Adrenal gland (tissue), 12 donors: ENCODE data around the gene ATP6V0C. TPM values are rescaled to one million over a fixed set of nuclear protein-coding genes. Genes with fewer than 3 reads are reported as not detected.
"Not testable (repeated sequence)": the region's sequence is repeated elsewhere in the genome, so short reads cannot be mapped to it uniquely, and the experiment has no call there.

Experiments
- DNase-seq, 7 donors: peaks; one replicate each; pipeline ENCODE4 v3.0.0-alpha.2; 2019 to 2020
- H3K27ac ChIP-seq, 5 donors: fragments of 200-600 bp; sonication (generic) in 4 of 5; 1 replicate in 3 of 5; 2 replicates in 2 of 5; pipeline versions ENCODE4 v1.5.1 to v1.8.0; 2016 to 2020; ENCODE audit warnings: mild to moderate bottlenecking in 1 of 5
- H3K27me3 ChIP-seq: fragments of 200-600 bp; 2 replicates; pipeline ENCODE4 v1.8.0; 2021
- H3K36me3 ChIP-seq, 2 donors: fragments of 200-600 bp; replicated peaks in 1 of 2; 1 replicate in 1 of 2; 2 replicates in 1 of 2; pipeline versions ENCODE4 v1.5.1 to v1.8.0; 2018 to 2022
- H3K4me1 ChIP-seq, 2 donors: fragments of 200-600 bp; replicated peaks in 1 of 2; 1 replicate in 1 of 2; 2 replicates in 1 of 2; pipeline versions ENCODE4 v1.5.1 to v1.8.0; 2018 to 2021
- H3K4me3 ChIP-seq, 4 donors: fragments of 200-600 bp; sonication (generic) in 3 of 4; one replicate each; pipeline ENCODE4 v1.5.1; 2016 to 2018
- H3K9me3 ChIP-seq, 3 donors: fragments of 200-600 bp; sonication (generic) in 1 of 3; replicated peaks in 1 of 3; 1 replicate in 2 of 3; 2 replicates in 1 of 3; pipeline versions ENCODE4 v1.5.1 to v1.8.0; 2016 to 2021
- CTCF ChIP-seq, 6 experiments: fragments of 450-650 bp in 4 of 6; fragments of 200-600 bp in 2 of 6; sonication (generic) in 1 of 6; IDR thresholded peaks; 1 replicate in 5 of 6; 2 replicates in 1 of 6; pipeline versions ENCODE4 v1.5.1 to v1.8.0; 2016 to 2021; ENCODE audit warnings: antibody characterized with exemption in 6 of 6, mild to moderate bottlenecking in 2 of 6, moderate library complexity in 1 of 6
- POLR2A ChIP-seq, 2 donors: fragments of 450-650 bp; IDR thresholded peaks; one replicate each; pipeline ENCODE4 v1.6.1; 2017; ENCODE audit warnings: antibody characterized with exemption in 2 of 2, mild to moderate bottlenecking in 2 of 2, moderate library complexity in 1 of 2
- WGBS, 4 donors: extraction: QIAGEN DNeasy Blood & Tissue Kit in 2 of 4; methylation state at CpG; one replicate each; pipeline versions ENCODE4 v1.1.5 to v1.1.7; 2013 to 2017; 5-methylcytosine and 5-hydroxymethylcytosine counted together
- intact Hi-C, 2 donors: fragments of 100-400 bp; cut with DNase I; formaldehyde crosslinking; loops; one replicate each; pipeline versions ENCODE4 v1.14.1 to v1.15.0; 2022 to 2023
- polyA plus RNA-seq, 3 donors: library from polyadenylated mRNA; stranded (reverse); fragments of 200-250 nt in 2 of 3; fragments of 350-450 nt in 1 of 3; fragmentation: Illumina TruSeq in 1 of 3; extraction: RNeasy Lipid Tissue Mini Kit (QIAGEN cat#74804) in 1 of 3; gene quantifications; one replicate each; pipeline ENCODE4 v1.2.3, GENCODE V29; 2013 to 2014
- total RNA-seq, 9 donors: library from RNA; depleted of rRNA in 4 of 9; stranded (reverse); fragments of >200 nt in 4 of 9; fragments of 120-200 nt in 1 of 9; fragmentation: NEBNext Ultra II Directional in 1 of 9; extraction: Animal tissue kit (Norgen Biotek cat#: 25700) in 1 of 9; gene quantifications; one replicate each; pipeline versions ENCODE4 v1.1.0 to v1.2.4, GENCODE V29; 2013 to 2023
- donor health status: healthy with polysubstance abuse.
- donor health status: Bipolar disorder and iron deficiency.
- donor health status: DM: yes; HTN: yes; CAD: no.
- donor health status: DM: no; HTN: no; CAD: no.
- donor health status: DM: no; HTN: no; CAD: no.
- donor health status: DM: yes; HTN: yes; CAD: no.

The ATP6V0C gene
- total and polyA plus RNA-seq, 12 donors = 26.5 to 318 (median 133) TPM

DNA sequence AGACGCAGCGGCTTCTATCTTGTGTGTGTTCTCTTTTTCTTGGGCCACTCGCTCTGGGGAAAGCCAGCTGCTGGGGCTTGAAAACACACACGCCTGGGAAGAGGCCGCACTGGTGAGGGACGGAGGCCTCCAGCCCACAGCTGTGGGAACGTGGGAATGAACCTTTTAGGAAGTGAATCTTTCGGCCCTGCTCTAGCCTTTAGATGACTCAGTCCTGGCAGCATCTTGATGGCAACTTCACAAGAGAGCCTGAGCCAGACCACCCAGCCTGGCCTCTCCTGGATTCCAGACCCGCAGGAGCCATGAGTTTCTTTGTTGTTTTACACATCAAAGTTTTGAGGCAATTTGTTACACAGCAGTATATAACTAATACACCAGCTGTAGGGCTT is 21.9 kb downstream of the ATP6V0C start:
- H3K4me1 ChIP-seq = peaks cover 13 to 50% of the 10 kb centered on the region in 2 donors
- intact Hi-C loops = no loop called here
- H3K27ac ChIP-seq = peak overlapping the region in 3 of 5 donors; percentile 44 to 93 (median 90)
- no peak overlapping the region for H3K4me3 ChIP-seq
- peak in 5 of 7 donors; percentile 38 to 65 (median 52) for DNase-seq
- no peaks in the 10 kb centered on the region for H3K36me3 ChIP-seq
- no peak for TF ChIP-seq CTCF (IDR thresholded peaks at IDR 0.05)
- TF ChIP-seq POLR2A (IDR thresholded peaks at IDR 0.05) = no peak
- H3K9me3 ChIP-seq = no peaks in the 10 kb centered on the region
- H3K27me3 ChIP-seq = no peaks in the 10 kb centered on the region
- 55 to 74% (median 65%) methylated on average over 3 to 9 of the region's 9 CpGs for WGBS, 4 donors

GRCh38 chr16:2537451-2538379 is 24.0 kb downstream of the ATP6V0C start, which contains the start of gene PDPK1:
Gene PDPK1 (plus strand): TSS chr16:2538021. CDS start chr16:2538113, 92 bp downstream.
- intact Hi-C loops = no loop called here
- peak within 1 kb of the TSS; percentile 74 to 93 (median 90) for H3K27ac ChIP-seq
- TF ChIP-seq CTCF (IDR thresholded peaks at IDR 0.05) = peak in 1 of 6 experiments; percentile 13
- peak; percentile 13 to 43 for TF ChIP-seq POLR2A (IDR thresholded peaks at IDR 0.05)
- no peaks in the 10 kb centered on the region for H3K36me3 ChIP-seq
- peak; percentile 92 to 96 (median 94) for DNase-seq
- peak within 1 kb of the TSS in 2 of 4 donors; percentile 54 to 97 for H3K4me3 ChIP-seq
- H3K9me3 ChIP-seq = no peaks in the 10 kb centered on the region
- 0 to 3% (median 1%) methylated on average over 16 to 125 of the region's 126 CpGs for WGBS, 4 donors
- no peaks in the 10 kb centered on the region for H3K27me3 ChIP-seq
- peaks cover 5 to 47% of the 10 kb centered on the region in 2 donors for H3K4me1 ChIP-seq

DNA sequence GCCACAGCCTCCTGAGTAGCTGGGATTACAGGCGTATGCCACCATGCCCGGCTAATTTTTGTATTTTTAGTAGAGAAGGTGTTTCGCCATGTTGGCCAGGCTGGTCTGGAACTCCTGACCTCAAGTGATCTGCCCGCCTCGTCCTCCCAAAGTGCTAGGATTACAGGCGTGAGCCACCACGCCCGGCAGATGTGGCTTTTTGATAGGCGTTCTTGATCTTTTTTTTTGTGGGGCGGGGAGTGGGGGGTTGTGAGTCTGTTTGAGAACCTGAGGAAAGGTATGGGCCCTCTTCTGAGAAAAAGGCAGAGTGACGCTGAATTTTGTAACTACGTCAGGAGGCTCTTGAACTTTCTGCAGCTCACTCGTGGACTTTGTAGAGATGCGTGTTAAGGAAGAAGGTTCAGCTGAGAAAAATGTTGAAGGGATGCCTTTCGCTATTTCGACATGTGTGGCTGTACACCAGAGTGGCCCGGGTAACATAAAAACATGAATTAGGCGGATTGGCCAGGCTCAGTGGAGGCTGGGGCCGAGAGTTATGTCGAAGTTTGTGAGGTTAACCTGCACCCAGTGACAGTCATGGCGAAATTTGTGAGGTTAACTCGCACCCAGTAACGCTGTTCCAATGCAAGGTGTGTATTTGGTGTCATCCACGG is 25.6 kb downstream of the ATP6V0C start:
- H3K36me3 ChIP-seq, DNase-seq, H3K27me3 ChIP-seq, intact Hi-C loops, H3K9me3 ChIP-seq: not testable (repeated sequence)
- H3K27ac ChIP-seq = peak overlapping the region in 1 of 5 donors; percentile 29
- H3K4me3 ChIP-seq = peak overlapping the region in 1 of 4 donors; percentile 97
- peaks cover 5 to 42% of the 10 kb centered on the region in 2 donors for H3K4me1 ChIP-seq
- 76 to 85% (median 82%) methylated on average over 24 of the region's 24 CpGs for WGBS, 4 donors

DNA sequence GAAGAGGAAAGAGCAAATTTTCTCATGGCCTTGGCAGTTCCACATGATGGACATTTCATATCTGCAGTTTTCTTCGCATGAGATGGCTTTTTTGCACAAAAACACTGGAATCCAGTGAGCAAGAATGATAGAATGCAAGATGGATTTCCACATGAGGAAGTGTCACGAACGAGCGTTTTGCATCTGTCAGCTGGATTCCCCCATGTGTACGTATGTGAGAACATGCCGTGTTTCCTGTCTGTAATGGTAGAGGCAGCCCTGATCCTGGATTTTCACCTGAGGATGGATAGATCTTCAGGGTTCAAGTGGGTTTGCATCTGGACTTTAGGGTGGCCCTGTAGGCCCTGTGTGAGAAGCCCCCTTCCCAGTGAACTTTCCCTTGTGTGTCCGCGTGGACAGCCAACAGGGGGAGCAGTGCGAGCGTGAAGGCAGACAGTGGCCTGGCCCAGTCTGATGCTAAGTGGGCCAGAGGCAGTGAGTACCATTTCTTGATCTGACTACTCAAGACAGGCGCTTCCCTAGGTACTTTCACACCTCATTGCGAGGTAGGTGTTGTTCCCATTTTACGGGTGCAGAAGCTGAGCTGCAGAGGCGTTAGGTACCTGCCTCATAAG is 26.2 kb downstream of the ATP6V0C start:
- peak in 5 of 6 experiments; percentile 28 to 43 (median 32) for TF ChIP-seq CTCF (IDR thresholded peaks at IDR 0.05)
- peak overlapping the region in 1 of 5 donors; percentile 29 for H3K27ac ChIP-seq
- H3K4me3 ChIP-seq, H3K36me3 ChIP-seq, H3K9me3 ChIP-seq, intact Hi-C loops, H3K27me3 ChIP-seq: not testable (repeated sequence)
- peak in 5 of 7 donors; percentile 32 to 60 (median 46) for DNase-seq
- WGBS, 4 donors = 37 to 52% (median 45%) methylated on average over 6 to 14 of the region's 14 CpGs
- H3K4me1 ChIP-seq = peaks cover 5 to 42% of the 10 kb centered on the region in 2 donors

DNA sequence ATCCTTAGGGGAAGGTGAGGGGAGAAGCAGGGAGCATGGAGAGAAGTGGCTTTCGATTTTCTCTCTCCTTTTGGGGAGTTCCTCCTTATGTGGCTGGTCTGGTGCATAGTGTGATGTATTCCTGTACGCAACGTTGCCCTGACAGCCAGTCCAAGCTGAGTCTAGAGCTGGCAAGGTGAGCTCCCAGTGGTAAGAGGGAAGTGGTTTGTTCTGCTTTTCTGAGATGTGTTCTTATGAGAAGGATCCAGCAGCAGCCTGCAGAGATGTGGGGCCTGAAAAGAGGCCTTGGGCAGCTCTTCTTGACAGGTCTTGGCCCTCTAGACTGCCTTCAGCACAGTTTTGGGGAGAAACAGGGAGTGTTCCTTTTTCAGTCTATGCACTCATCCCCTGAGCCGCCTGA is 27.2 kb downstream of the ATP6V0C start:
- H3K27ac ChIP-seq, H3K9me3 ChIP-seq, H3K27me3 ChIP-seq, intact Hi-C loops, DNase-seq, H3K36me3 ChIP-seq, H3K4me3 ChIP-seq: not testable (repeated sequence)
- H3K4me1 ChIP-seq = peaks cover 5 to 42% of the 10 kb centered on the region in 2 donors
- WGBS, 4 donors = 60 to 80% (median 67%) methylated on average over 1 to 3 of the region's 4 CpGs

DNA sequence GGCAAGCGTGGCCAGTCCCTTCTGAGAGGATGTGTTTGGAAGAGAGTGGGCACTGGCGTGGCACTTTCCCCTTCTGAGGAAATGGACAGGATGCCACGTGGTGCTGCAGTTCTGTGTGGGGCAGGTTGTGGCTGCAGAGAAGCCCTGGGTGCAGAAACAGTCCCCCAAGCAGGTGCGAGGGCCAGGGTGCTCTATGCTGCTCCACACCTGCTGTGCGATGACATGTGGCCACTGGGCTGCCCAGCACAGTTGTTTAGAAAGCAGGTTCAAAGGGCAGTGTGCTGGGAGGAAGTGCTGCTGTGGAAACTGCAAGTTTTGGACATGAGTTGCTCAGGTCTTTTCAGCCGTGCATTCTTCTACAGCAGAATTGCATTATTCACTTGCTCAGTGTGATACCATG is 27.7 kb downstream of the ATP6V0C start:
- 62 to 68% (median 65%) methylated on average over 3 to 6 of the region's 6 CpGs for WGBS, 4 donors
- H3K4me3 ChIP-seq, H3K27me3 ChIP-seq, DNase-seq, H3K36me3 ChIP-seq, H3K27ac ChIP-seq, intact Hi-C loops, H3K9me3 ChIP-seq: not testable (repeated sequence)
- H3K4me1 ChIP-seq = peaks cover 5 to 37% of the 10 kb centered on the region in 2 donors

DNA sequence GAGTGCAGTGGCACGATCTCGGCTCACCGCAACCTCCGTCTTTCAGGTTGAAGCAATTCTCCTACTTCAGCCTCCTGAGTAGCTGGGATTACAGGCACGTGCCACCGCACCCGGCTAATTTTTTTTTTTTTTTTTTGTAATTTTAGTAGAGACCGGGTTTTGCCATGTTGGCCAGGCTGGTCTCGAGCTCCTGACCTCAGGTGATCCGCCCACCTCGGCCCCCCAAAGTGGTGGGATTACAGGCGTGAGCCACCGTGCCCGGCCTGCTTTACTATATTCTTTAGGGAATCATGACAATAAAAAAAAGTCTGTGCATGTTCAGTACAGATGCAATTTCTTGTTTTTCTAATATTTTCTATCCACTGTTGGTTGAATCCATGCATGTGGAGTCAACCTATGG is 30.0 kb downstream of the ATP6V0C start:
- H3K36me3 ChIP-seq, H3K27ac ChIP-seq, H3K4me3 ChIP-seq, intact Hi-C loops, H3K9me3 ChIP-seq, DNase-seq, H3K27me3 ChIP-seq: not testable (repeated sequence)
- H3K4me1 ChIP-seq = peaks cover 3 to 27% of the 10 kb centered on the region in 2 donors
- 89 to 94% (median 92%) methylated on average over 14 of the region's 14 CpGs for WGBS, 4 donors
